MCF 10A (cell line): ENCODE results near the gene HARS1. TPM values are rescaled to one million over a fixed set of nuclear protein-coding genes. Genes with fewer than 3 reads are reported as not detected.
"Not testable (repeated sequence)": the region's sequence is repeated elsewhere in the genome, so short reads cannot be mapped to it uniquely, and the experiment has no call there.

ENCODE experiments used
- BruUV-seq: library from RNA; stranded (reverse); fragments of 400-500 nt; replicated peaks from 2 replicates; lab custom pipeline; 2021; lab: Mats Ljungman, UMichigan
- CTCF ChIA-PET: fragments of 300-600 bp; sonication (Branson Sonifier 250); formaldehyde crosslinking; extraction: SDS; loops from one replicate; lab custom pipeline; 2021; ENCODE audit warnings: antibody characterized with exemption, inconsistent platforms; lab: Yijun Ruan, JAX
- POLR2A ChIA-PET: fragments of 300-600, 350-650 bp; sonication (Branson Sonifier 250); formaldehyde crosslinking; extraction: SDS; loops from one replicate; lab custom pipeline; 2020; ENCODE audit warnings: antibody characterized with exemption, inconsistent platforms; lab: Yijun Ruan, JAX
- DNase-seq: peaks from one replicate; pipeline ENCODE4 v3.0.0-alpha.2; 2018; ENCODE audit not compliant: unreplicated experiment
- H3K27ac Mint-ChIP-seq: one replicate; pipeline ENCODE4 v1.8.0; 2022; ENCODE audit warnings: mild to moderate bottlenecking, low read depth, mixed read lengths; ENCODE audit not compliant: unreplicated experiment
- H3K27me3 Mint-ChIP-seq: one replicate; pipeline ENCODE4 v1.8.0; 2022; ENCODE audit warnings: mixed read lengths; ENCODE audit not compliant: insufficient read depth, unreplicated experiment
- H3K36me3 Mint-ChIP-seq: one replicate; pipeline ENCODE4 v1.8.0; 2022; ENCODE audit warnings: mild to moderate bottlenecking, moderate library complexity, mixed read lengths; ENCODE audit not compliant: insufficient read depth, unreplicated experiment
- H3K4me1 Mint-ChIP-seq: one replicate; pipeline ENCODE4 v1.8.0; 2022; ENCODE audit warnings: mixed read lengths; ENCODE audit not compliant: insufficient read depth, unreplicated experiment
- H3K4me3 Mint-ChIP-seq: one replicate; pipeline ENCODE4 v1.8.0; 2022; ENCODE audit warnings: mild to moderate bottlenecking, moderate library complexity, mixed read lengths; ENCODE audit not compliant: unreplicated experiment
- H3K9me3 Mint-ChIP-seq: one replicate; pipeline ENCODE4 v1.8.0; 2022; ENCODE audit warnings: mixed read lengths; ENCODE audit not compliant: unreplicated experiment
- intact Hi-C: fragments of 100-400 bp; cut with micrococcal nuclease; formaldehyde crosslinking; loops from 2 replicates; pipeline ENCODE4 v1.14.1; 2022
- microRNA-seq: library from miRNA; unstranded; fragments of <30 nt; microRNA quantifications from one replicate; pipeline ENCODE4 v1.2.0, GENCODE V29; 2022
- total RNA-seq: library from RNA; stranded (reverse); gene quantifications from 2 replicates; pipeline ENCODE4 v1.2.3, GENCODE V29; 2022
- TF ChIP-seq, protein P1 (sequence below): fragments of 200-600 bp; IDR thresholded peaks from one replicate; pipeline ENCODE4 v1.8.0; 2022; ENCODE audit warnings: antibody characterized with exemption, mild to moderate bottlenecking; ENCODE audit not compliant: unreplicated experiment

Gene HARS1
- total RNA-seq, 1 experiment from 2014 or later, result 126 TPM

DNA sequence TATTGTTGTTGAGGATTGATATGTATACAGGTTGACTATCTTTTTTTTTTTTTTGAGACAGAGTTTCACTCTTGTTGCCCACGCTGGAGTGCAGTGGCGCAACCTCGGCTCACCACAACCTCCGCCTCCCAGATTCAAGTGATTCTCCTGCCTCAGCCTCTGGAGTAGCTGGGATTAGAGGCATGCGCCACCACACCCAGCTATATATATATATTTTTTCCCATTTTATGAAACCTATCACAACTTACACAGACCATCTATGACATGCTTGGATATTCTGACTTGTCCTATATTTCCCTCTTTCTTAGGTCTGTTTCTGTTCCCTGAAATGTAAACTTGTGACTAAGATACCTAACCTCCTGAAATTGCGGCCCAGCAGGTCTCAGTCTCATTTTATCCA lies 63.2 kb downstream of the HARS1 start:
- H3K4me1 Mint-ChIP-seq, result peaks cover 18% of the 10 kb centered on the region
- H3K27ac Mint-ChIP-seq, result no peak overlapping the region
- TF ChIP-seq, protein P1, sequence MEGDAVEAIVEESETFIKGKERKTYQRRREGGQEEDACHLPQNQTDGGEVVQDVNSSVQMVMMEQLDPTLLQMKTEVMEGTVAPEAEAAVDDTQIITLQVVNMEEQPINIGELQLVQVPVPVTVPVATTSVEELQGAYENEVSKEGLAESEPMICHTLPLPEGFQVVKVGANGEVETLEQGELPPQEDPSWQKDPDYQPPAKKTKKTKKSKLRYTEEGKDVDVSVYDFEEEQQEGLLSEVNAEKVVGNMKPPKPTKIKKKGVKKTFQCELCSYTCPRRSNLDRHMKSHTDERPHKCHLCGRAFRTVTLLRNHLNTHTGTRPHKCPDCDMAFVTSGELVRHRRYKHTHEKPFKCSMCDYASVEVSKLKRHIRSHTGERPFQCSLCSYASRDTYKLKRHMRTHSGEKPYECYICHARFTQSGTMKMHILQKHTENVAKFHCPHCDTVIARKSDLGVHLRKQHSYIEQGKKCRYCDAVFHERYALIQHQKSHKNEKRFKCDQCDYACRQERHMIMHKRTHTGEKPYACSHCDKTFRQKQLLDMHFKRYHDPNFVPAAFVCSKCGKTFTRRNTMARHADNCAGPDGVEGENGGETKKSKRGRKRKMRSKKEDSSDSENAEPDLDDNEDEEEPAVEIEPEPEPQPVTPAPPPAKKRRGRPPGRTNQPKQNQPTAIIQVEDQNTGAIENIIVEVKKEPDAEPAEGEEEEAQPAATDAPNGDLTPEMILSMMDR, result no peak
- no peak overlapping the region for H3K4me3 Mint-ChIP-seq
- peaks cover 8% of the 10 kb centered on the region for H3K36me3 Mint-ChIP-seq
- CTCF ChIA-PET, result interaction anchor here (0.6 to 1.3 kb wide), 4 partner anchors 26 to 603 kb away, joined by 3 to 7 read pairs (median 4); partner anchors contain the start of gene EIF4EBP3
- no peak for DNase-seq
- no peaks in the 10 kb centered on the region for H3K27me3 Mint-ChIP-seq
- intact Hi-C loops, result no loop called here
- BruUV-seq, result no TSS peak
- H3K9me3 Mint-ChIP-seq, result peaks cover 8% of the 10 kb centered on the region
- POLR2A ChIA-PET, result interaction anchor here (0.6 to 2.1 kb wide), 4 partner anchors 13 to 71 kb away, joined by 3 to 12 read pairs (median 5); partner anchors contain the start of genes IK, NDUFA2 and SRA1

GRCh38 chr5:140624886-140625285 lies 66.3 kb downstream of the HARS1 start:
- H3K27ac Mint-ChIP-seq, BruUV-seq, DNase-seq, H3K36me3 Mint-ChIP-seq, H3K4me1 Mint-ChIP-seq, H3K9me3 Mint-ChIP-seq, H3K4me3 Mint-ChIP-seq, H3K27me3 Mint-ChIP-seq, intact Hi-C loops: not testable (repeated sequence)
- CTCF ChIA-PET, result interaction anchor here (0.6 to 0.8 kb wide), 3 partner anchors 14 to 72 kb away, joined by 3 read pairs; no protein-coding TSS in a partner anchor
- POLR2A ChIA-PET, result interaction anchor here (0.8 to 1.7 kb wide), 3 partner anchors 59 to 77 kb away, joined by 3 to 5 read pairs (median 4); partner anchors contain the start of genes SLC35A4 and SRA1

Small RNA genes within 50 kb of the gene (microRNA-seq; reads per million reads assigned to microRNA genes)
- not detected for gene MIR3655

Other genes starting within 250 kb of the HARS1 start
- gene EIF4EBP3, start 143.7 kb downstream of the HARS1 start, total RNA-seq, result 25.3 and 35.3 TPM in 2 replicates
- 105 and 107 TPM in 2 replicates for gene SRA1, start 133.9 kb downstream of the HARS1 start, total RNA-seq
- gene APBB3, start 126.8 kb downstream of the HARS1 start, total RNA-seq, result 22.7 and 28.1 TPM in 2 replicates
- gene SLC35A4, start 126.5 kb downstream of the HARS1 start, total RNA-seq, result 84.0 and 119 TPM in 2 replicates
- 0.79 and 2.2 TPM in 2 replicates for gene CD14, start 58.2 kb downstream of the HARS1 start, total RNA-seq
- gene TMCO6, start 51.9 kb downstream of the HARS1 start, total RNA-seq, result 15.7 and 17.2 TPM in 2 replicates
- gene NDUFA2, start 43.7 kb downstream of the HARS1 start, total RNA-seq, result 63.2 and 82.2 TPM in 2 replicates
- gene IK, start 43.5 kb downstream of the HARS1 start, total RNA-seq, result 128 and 160 TPM in 2 replicates
- gene WDR55, start 26.5 kb downstream of the HARS1 start, total RNA-seq, result 35.0 and 36.4 TPM in 2 replicates
- gene DND1, start 17.8 kb downstream of the HARS1 start, total RNA-seq, result 4.3 and 5.1 TPM in 2 replicates
- 48.5 and 54.3 TPM in 2 replicates for gene HARS2, start 85 bp upstream of the HARS1 start, total RNA-seq
- gene ZMAT2, start 9.1 kb upstream of the HARS1 start, total RNA-seq, result 54.9 and 70.4 TPM in 2 replicates
- 0.07 TPM in 1 of 2 replicates, not detected in the other for gene PCDHA1, start 94.8 kb upstream of the HARS1 start, total RNA-seq
- gene PCDHA2, start 103.5 kb upstream of the HARS1 start, total RNA-seq, result not detected in 2 replicates
- gene PCDHA3, start 109.7 kb upstream of the HARS1 start, total RNA-seq, result not detected in 2 replicates
- 0.16 and 0.49 TPM in 2 replicates for gene PCDHA4, start 115.7 kb upstream of the HARS1 start, total RNA-seq
- 0.12 and 0.22 TPM in 2 replicates for gene PCDHA5, start 130.2 kb upstream of the HARS1 start, total RNA-seq
- 1.0 and 1.5 TPM in 2 replicates for gene PCDHA6, start 136.6 kb upstream of the HARS1 start, total RNA-seq
- gene PCDHA7, start 142.9 kb upstream of the HARS1 start, total RNA-seq, result 0.40 and 0.69 TPM in 2 replicates
- gene PCDHA8, start 149.8 kb upstream of the HARS1 start, total RNA-seq, result 0.25 TPM in 1 of 2 replicates, not detected in the other
- gene PCDHA9, start 157.0 kb upstream of the HARS1 start, total RNA-seq, result 0.25 and 0.28 TPM in 2 replicates
- 0.15 and 0.16 TPM in 2 replicates for gene PCDHA10, start 164.5 kb upstream of the HARS1 start, total RNA-seq
- 0.27 and 0.49 TPM in 2 replicates for gene PCDHA11, start 177.6 kb upstream of the HARS1 start, total RNA-seq
- gene PCDHA12, start 183.9 kb upstream of the HARS1 start, total RNA-seq, result 6.1 and 9.6 TPM in 2 replicates
- 0.33 and 0.74 TPM in 2 replicates for gene PCDHA13, start 190.8 kb upstream of the HARS1 start, total RNA-seq
- 17.2 and 26.3 TPM in 2 replicates for gene PCDHAC1, start 234.9 kb upstream of the HARS1 start, total RNA-seq